Retina (tissue), 1 donor: ENCODE results near the gene UCHL3.
"Not testable (repeated sequence)": the region's sequence is repeated elsewhere in the genome, so short reads cannot be mapped to it uniquely, and the experiment has no call there.

Experiments
- DNase-seq: peaks from one replicate; pipeline ENCODE4 v3.0.0-alpha.2; 2016

Gene UCHL3

DNA sequence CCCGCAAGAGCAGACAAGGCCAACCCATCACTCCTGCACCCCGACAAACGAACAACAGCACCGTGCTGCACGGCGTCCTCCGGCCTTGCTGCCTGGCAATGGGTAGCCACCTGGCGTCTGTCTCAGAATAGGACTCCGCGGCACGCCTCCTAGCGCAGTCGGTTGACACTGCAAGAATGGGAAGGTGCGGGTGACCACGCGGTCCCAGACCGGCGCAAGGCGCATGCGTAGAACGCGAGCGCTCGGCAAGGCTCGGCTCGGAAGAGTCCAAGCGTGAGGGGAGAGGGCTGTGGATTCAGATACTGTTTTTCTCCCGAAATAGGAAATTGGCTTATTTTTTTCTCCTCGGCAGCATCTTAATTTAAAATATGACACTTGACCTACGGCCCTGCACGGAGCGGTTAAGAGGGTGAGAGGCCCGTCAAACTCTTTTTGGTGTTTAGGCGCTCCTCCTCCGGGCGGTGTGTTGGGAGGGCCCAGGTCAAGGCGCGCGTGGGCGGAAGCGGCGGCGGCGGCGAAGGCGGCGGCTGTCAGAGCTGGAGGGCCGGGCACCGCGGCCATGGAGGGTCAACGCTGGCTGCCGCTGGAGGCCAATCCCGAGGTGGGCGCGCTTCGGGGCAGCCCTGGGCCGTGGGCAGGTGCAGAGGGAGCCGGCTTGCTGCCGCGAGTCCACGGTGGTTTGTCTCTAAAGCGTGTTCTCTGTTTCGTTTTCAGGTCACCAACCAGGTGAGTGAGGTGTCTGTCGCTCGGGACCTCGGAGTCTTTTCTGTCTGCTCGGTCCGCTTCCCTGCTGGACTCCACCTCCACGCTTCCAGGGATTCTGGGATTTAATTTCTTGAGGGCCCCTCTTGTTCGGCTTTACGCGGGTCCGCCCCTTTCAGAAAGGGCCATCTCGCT lies at the start of gene UCHL3:
Gene UCHL3 (plus strand): TSS at position 530 of the 897 bp plus-strand sequence. CDS start 30 bp downstream, at position 560.
- DNase-seq: peak; percentile 99

- no peak for DNase-seq
Observed at GRCh38 chr13:75505327-75505726, 44.3 kb upstream of the UCHL3 start.

DNA sequence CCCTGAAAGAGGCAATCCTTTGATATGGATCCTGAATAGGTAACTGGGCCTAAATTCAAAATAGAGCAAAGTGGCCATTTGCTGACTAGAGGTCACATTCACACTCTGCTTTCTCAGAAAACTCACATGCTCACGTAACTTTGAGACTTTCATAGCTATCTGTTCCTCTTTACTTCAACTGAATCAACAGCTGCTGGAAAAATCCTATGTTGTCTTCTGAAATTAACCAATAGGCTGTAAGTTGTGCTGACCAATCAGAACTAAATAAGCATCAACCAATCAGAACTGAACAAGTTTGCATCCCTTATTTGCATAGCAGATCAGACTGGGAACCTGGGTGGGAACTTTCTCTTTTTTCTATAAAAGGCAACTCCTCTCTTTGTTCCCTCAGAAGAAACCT lies 43.6 kb upstream of the UCHL3 start:
- DNase-seq: no peak

GRCh38 chr13:75507027-75508001 lies 42.3 kb upstream of the UCHL3 start:
- DNase-seq: no peak

DNA sequence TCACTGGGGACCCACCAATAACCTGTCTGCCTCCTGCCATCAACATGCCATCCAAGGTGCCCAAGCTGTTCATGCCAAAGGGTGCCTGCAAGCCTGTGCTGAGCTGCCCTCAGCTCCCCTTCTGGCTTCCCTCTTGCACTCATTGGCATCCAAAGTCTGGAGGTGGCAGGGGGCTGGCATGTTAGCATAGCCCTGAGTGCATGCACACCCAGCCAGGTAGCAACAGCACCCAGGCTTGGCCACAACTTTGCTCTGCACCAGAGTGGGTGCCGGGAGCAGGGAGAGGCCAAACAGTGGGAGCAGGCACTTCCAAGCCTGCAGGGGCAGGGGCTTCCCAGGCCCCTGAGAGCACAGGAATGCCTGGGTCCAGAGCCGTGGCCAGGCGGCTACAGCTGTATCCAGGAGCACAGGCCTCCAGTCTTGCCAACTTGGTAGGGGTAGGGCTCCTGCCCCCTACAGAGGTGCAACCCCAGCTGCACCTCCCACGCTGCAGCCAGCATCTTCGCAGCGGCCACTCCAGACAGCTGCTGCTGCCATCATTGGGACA lies 41.5 kb upstream of the UCHL3 start:
- DNase-seq: no peak

DNA sequence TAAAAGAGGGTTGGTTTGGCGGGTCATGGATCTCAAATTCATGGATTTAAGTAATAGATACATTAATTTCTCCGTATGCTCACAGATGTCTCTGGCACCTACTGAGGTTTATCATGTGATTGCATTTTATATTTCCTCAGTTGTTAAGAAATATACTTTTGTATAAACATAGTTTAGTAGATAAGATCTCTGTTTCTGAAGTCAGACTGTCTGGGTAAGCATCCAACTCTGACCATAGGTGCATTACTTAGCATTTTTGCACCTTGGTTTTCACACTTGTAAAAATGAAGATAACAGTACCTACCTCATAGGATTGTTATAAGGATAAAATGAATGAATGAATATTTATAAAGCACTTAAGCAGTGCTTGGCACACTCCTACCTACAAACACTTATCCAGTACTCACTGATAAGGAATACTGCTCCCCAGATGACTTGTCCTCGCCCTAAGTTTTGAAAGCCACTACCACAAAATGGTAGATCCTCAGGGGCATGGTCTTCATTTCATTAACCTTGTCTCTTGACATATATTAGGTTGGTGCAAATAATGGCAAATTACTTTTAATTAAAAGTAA lies 38.5 kb upstream of the UCHL3 start:
- no peak for DNase-seq

DNA sequence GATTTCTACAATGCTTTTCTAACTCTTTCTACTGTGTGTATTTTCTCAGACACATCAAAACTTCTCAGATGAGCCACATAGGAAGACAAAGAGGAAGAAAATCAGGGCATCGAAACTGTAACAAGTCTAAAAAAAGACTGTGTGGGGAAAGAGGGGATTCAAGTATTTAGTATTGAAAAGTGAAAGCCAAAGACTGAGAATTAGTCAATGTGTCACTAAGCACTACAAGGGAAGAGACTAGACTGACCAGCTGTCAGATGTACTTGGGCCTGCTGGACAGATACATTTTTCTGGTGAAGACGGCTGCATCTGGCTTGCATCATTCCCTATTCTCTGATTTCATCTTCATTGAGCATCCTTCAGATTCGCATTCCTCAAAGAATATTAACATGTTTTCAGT lies 37.3 kb upstream of the UCHL3 start:
- no peak for DNase-seq

- no peak for DNase-seq
Observed at GRCh38 chr13:75513271-75513670, 36.3 kb upstream of the UCHL3 start.

DNA sequence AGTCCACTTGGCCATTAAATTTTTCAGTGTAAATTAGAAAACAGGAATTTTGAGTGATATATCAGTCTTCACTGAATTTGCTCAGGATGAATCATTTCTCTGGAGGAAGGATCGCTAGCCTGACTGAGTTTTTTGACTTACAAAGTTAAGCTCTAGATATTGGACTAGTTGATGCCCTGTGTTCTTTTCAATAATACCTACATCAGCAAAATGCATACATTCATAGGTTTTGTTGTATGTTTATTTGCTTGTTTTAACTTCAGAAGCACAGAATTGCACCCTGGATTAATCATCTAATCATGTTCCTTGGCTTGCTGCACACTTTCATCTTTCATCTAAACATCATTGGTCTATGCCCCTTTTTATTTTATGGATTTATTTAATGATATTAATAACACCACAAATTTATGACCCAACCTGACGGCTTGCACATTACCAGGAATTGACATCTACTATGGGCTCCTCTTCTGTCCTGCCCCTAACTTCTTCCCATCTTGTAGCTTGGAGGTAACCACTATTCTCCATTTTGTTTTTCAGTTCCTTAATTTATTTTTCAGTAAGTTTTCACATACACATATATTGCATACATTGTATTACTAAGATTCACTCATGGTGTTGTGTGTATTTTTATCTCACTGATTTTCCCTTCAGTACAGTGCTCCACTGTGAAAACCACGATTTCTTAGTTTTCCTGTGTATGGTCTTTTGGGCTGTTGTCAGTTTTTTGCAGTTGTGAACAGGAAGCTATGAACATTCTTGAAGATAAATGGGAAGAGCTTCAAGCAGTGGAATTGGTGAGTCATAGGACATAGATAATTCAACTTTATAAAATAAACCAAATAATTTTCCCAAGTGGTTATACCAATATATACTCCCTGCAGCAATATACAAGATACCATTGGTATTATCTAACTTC lies 35.3 kb upstream of the UCHL3 start:
- no peak for DNase-seq

DNA sequence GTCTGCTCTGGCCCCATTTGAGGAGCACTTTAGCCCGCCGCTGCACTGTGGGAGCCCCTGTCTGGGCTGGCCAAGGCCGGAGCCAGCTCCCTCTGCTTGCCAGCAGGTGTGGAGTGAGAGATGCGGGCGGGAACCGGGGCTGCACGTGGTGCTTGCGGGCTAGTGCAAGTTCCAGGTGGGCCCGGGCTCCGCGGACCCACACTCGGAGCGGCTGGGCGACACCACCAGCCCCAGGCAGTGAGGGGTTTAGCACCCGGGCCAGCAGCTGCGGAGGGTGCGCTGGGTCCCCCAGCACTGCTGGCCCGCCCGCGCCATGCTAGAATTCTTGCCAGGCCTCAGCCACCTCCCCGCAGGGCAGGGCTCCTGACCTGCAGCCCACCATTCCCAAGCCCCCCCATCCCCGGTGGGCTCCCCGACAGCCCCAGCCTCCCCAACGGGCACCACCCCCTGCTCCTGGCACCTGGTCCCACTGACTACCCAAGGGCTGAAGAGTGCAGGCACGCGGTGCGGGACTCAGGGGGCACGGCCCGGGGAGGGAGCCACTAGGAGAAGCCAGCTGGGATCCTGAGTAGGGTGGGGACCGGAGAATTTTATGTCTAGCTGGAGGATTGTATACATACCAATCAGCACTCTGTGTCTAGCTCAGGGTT lies 31.0 kb upstream of the UCHL3 start:
- DNase-seq: no peak

GRCh38 chr13:75521956-75522355 lies 27.6 kb upstream of the UCHL3 start:
- DNase-seq: no peak

- DNase-seq: no peak
Observed at GRCh38 chr13:75530549-75530961, 19.0 kb upstream of the UCHL3 start.

DNA sequence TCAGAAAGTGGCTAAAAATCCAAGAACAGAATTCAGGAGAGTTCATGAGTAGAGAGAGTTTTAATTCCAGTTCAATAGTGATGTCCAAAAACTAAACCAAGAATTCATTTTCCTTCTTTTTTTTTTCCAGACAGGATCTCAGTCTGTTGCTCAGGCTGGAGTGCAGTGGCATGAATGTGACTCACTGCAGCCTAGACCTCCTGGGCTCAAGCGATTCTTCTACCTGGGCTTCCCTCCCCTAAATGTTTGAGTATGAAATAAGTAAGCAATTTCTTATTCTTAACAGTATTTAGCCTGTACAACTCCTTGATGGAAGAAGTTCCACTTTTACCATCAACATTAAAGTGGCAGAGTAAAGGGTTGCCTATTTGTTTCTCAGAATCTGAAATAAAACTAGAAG lies 15.7 kb upstream of the UCHL3 start:
- no peak for DNase-seq

DNA sequence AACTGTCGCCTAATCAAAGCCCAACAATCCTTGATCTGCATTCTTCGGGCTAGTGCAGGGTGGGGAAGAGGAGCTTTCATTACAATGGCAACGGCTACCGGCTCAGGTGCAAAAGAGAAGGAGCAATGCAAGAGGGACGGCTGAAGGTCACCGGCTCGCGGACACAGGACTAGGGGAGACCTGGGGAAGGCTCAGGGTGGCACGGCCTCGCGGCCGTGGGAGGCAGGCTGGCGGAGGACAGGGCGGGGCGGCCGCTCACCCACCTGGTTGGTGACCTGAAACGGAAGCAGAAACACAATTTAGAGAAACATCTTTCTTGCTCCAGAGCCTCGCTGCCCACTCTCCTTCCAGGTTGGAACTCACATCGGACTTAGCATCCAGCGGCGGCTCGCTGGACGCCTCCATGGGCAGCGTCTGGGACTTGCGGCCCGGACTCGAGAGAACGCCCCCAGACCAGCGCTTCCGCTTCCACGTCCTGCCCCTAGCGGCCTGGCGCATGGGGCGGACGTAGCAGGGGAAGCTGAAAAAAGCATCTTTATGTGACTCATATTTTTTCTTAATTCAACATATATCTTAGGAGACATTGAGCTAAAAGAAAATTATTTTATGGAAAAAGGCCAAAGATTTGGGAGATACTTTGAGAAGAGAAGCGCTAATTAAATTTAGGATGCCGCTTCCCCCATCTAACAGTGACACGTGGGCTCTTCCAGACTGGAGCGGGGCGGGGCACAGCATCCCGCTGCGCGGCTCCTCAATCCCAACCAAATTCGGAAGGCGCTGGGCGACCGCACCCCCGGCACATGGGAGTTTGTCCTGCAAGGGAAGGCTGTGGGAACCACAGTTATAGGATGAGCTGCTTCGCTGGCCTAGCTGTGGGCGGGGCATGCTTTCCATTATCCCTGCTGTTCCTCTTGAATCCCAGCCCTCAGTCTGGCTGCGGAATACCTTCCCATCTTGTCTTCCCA lies 11.9 kb upstream of the UCHL3 start, which contains the start of gene COMMD6:
Gene COMMD6 (minus strand): TSS at position 441 of the 965 bp plus-strand sequence. CDS start 36 bp downstream, at position 405.
- DNase-seq: peak; percentile 96

DNA sequence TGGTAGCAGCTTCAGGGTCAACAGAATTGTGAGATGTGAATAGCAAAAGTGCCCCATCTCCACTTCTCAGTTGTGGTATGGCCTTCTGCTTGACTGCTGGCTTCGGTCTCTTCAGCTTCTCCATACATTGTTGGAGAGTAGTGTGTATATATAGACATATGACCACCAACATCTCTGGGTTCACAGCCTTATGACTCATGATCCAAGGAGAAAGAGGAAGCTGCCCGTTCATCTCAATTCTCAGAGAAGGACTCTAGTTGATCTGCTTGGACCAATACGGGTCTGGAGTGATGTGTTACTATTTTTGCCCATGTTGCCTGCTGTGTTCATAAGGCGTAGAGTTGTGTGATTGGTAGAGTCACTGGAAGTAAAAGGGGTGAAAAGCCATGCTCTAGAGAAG lies 8.3 kb upstream of the UCHL3 start:
- no peak for DNase-seq

DNA sequence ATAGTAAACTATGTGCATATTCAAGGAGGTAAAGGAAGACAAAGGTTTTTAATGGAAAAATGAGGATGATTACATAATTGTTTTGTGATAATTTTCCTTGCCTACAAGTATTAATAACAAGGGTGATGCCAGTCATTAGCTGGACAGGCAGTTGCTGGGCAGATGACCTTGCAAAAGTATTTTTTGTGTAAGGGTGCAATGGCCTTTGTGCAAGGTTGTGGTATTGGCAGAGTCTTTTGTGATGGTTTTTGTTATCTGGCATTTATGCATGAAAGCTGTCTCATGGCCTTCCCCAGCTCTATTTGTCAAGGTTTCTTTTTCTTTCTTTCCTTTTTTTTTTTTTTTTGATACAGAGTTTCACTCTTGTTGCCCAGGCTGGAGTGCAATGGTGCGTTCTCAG lies 7.6 kb upstream of the UCHL3 start:
- no peak for DNase-seq

DNA sequence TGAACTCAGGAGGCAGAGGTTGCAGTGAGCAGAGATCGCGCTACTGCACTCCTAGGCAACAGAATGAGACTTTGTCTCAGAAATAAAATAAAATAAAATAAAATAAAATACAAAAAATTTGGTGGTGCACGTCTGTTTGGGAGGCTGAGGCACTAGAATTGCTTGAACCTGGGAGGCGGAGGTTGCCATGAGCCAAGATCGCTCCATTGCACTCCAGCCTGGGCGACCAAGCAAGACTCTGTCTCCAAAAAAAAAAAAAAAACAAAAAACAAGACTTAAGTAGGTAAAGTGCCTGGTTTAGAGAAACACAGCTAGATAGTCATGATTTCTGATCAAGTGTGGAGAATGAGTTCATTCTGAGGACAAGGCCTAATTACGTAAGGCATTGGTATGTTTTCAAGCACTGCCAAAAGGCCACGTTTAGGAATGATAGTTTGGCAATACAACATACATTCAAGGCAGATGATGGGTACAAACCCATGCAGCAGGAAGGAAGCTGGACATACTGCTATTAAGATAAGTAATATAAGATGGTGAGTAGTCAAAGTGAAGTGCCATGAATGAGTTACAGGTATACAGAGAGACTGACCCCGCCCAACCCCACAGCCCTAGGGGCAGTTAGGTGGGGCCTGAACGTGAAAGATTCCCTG lies 4.8 kb upstream of the UCHL3 start:
- DNase-seq: no peak

GRCh38 chr13:75545386-75545785 lies 4.2 kb upstream of the UCHL3 start:
- DNase-seq: not testable (repeated sequence)

DNA sequence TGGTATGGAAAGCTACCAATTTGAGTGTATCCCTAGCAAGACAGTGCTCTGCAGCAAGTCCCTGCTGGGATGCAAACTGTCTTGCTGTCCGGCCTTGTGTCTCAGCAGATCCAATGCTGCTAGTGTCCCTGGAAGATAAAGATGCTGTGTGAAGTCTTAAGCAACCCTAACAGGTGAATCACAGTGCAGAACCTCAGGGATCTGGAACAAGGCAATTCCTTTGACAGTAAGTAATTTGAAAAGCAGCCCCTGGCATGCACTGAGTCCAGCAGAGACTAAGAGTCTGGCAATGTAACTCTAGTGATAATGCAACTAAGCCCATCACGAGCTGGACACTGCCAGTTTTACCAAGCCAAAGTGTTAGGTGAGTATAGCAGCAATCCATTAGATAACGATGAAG lies 1.7 kb upstream of the UCHL3 start:
- no peak for DNase-seq
